PC-9 (cell line): Measurements from ENCODE around the gene LYSMD3. TPM values are rescaled to one million over a fixed set of nuclear protein-coding genes. Genes with fewer than 3 reads are reported as not detected.

ENCODE experiments used
- BruUV-seq: library from RNA; stranded (reverse); fragments of 400-500 nt; replicated peaks from 2 replicates; lab custom pipeline; 2021; lab: Mats Ljungman, UMichigan
- CTCF ChIA-PET: fragments of 300-600 bp; sonication (Branson Sonifier 250); formaldehyde crosslinking; loops from one replicate; lab custom pipeline; 2022; ENCODE audit warnings: antibody characterized with exemption; lab: Charles Lee
- POLR2A ChIA-PET: fragments of 300-600 bp; sonication (Branson Sonifier 250); formaldehyde crosslinking; loops from one replicate; lab custom pipeline; 2022; ENCODE audit warnings: antibody characterized with exemption; ENCODE audit not compliant: unreplicated experiment; lab: Charles Lee
- DNase-seq, 2 experiments: peaks; one replicate each; pipeline versions ENCODE4 v3.0.0 to v3.0.0-alpha.2; 2015 to 2022; ENCODE audit warnings: mixed read lengths in 1 of 2
- H2AFZ ChIP-seq: fragments of 200-600 bp; sonication (generic); 2 replicates; pipeline ENCODE4 v1.8.1; 2017; ENCODE audit warnings: antibody characterized with exemption
- H3F3A ChIP-seq: fragments of 200-600 bp; sonication (generic); 2 replicates; pipeline ENCODE4 v1.8.1; 2017; ENCODE audit warnings: antibody characterized with exemption, mild to moderate bottlenecking, low read depth; ENCODE audit not compliant: insufficient read depth
- H3K27ac ChIP-seq: fragments of 200-600 bp; sonication (generic); 2 replicates; pipeline ENCODE4 v1.6.1; 2016; ENCODE audit warnings: mixed run types
- H3K27me3 ChIP-seq: fragments of 200-600 bp; sonication (generic); 2 replicates; pipeline ENCODE4 v1.6.1; 2016; ENCODE audit warnings: low read depth, mixed run types; ENCODE audit not compliant: insufficient read depth
- H3K36me3 ChIP-seq: fragments of 200-600 bp; sonication (generic); 2 replicates; pipeline ENCODE4 v1.6.1; 2016; ENCODE audit warnings: low read depth, mixed run types
- H3K4me1 ChIP-seq: fragments of 200-600 bp; sonication (generic); replicated peaks from 2 replicates; pipeline ENCODE4 v1.6.1; 2016; ENCODE audit warnings: mixed run types; ENCODE audit not compliant: insufficient read depth
- H3K4me2 ChIP-seq: fragments of 200-600 bp; sonication (generic); 2 replicates; pipeline ENCODE4 v1.6.1; 2017; ENCODE audit warnings: mixed run types
- H3K4me3 ChIP-seq: fragments of 200-600 bp; sonication (generic); 2 replicates; pipeline ENCODE4 v1.6.1; 2016; ENCODE audit warnings: mixed run types
- H3K79me2 ChIP-seq: fragments of 200-600 bp; sonication (generic); 2 replicates; pipeline ENCODE4 v1.6.1; 2017; ENCODE audit warnings: low read depth, mixed run types
- H3K9me2 ChIP-seq: fragments of 200-600 bp; sonication (generic); 2 replicates; pipeline ENCODE4 v1.8.1; 2017; ENCODE audit warnings: mild to moderate bottlenecking; ENCODE audit not compliant: insufficient read depth
- H3K9me3 ChIP-seq: fragments of 200-600 bp; sonication (generic); 2 replicates; pipeline ENCODE4 v1.8.1; 2016; ENCODE audit warnings: low read depth; ENCODE audit not compliant: insufficient read depth
- H4K20me1 ChIP-seq: fragments of 200-600 bp; sonication (generic); 2 replicates; pipeline ENCODE4 v1.8.1; 2017; ENCODE audit not compliant: insufficient read depth
- CTCF ChIP-seq: fragments of 200-600 bp; sonication (generic); conservative IDR thresholded peaks from 2 replicates; pipeline ENCODE4 v1.6.1; 2017; ENCODE audit warnings: mixed run types, antibody characterized with exemption, mild to moderate bottlenecking, moderate library complexity
- EZH2 ChIP-seq: fragments of 200-600 bp; sonication (generic); IDR thresholded peaks from 2 replicates; pipeline ENCODE4 v1.8.0; 2017; ENCODE audit warnings: antibody characterized with exemption, low read depth
- intact Hi-C: fragments of 100-400 bp; cut with micrococcal nuclease; formaldehyde crosslinking; loops from one replicate; pipeline ENCODE4 v1.10.0; 2022; ENCODE audit not compliant: unreplicated experiment
- total RNA-seq: library from RNA; stranded (reverse); gene quantifications from 2 replicates; pipeline ENCODE4 v1.2.3, GENCODE V29; 2021

Gene LYSMD3
- total RNA-seq, 1 experiment from 2014 or later, result 10.6 TPM

- no peak for DNase-seq
- Histone ChIP-seq H4K20me1 (no peaks in the 10 kb centered on the region), H2AFZ (no peak overlapping the region), H3F3A (peaks cover 8% of the 10 kb centered on the region), H3K27me3 (peaks cover 52% of the 10 kb centered on the region), H3K79me2 (no peaks in the 10 kb centered on the region), H3K9me2 (no peaks in the 10 kb centered on the region), H3K4me3 (no peak overlapping the region), H3K36me3 (no peaks in the 10 kb centered on the region), H3K9me3 (no peaks in the 10 kb centered on the region), H3K4me2 (no peak overlapping the region), H3K4me1 (peaks cover 14% of the 10 kb centered on the region), H3K27ac (no peak overlapping the region)
- BruUV-seq, result no TSS peak
- ChIA-PET CTCF (no interaction called here), POLR2A (no interaction called here)
- intact Hi-C loops, result no loop called here
- TF ChIP-seq EZH2 (no peak), CTCF (no peak)
Observed at GRCh38 chr5:90542827-90543519, 13.6 kb upstream of the LYSMD3 start.

- H3K9me3 ChIP-seq, result no peaks in the 10 kb centered on the region
- TF ChIP-seq CTCF (no peak), EZH2 (no peak)
- no peak overlapping the region for H2AFZ ChIP-seq
- no peak overlapping the region for H3K27ac ChIP-seq
- intact Hi-C loops, result loop anchor here (5.0 kb wide), 1 partner anchor 247 kb away; no protein-coding TSS in a partner anchor
- H4K20me1 ChIP-seq, result no peaks in the 10 kb centered on the region
- H3K79me2 ChIP-seq, result no peaks in the 10 kb centered on the region
- no peaks in the 10 kb centered on the region for H3K9me2 ChIP-seq
- H3K27me3 ChIP-seq, result peaks cover 17% of the 10 kb centered on the region; the same call in 1 of the 2 replicates
- peak in 1 of 2 experiments; percentile 60 for DNase-seq
- H3K4me3 ChIP-seq, result no peak overlapping the region
- H3K4me2 ChIP-seq, result no peak overlapping the region
- H3F3A ChIP-seq, result no peaks in the 10 kb centered on the region
- ChIA-PET POLR2A (no interaction called here), CTCF (no interaction called here)
- no peaks in the 10 kb centered on the region for H3K36me3 ChIP-seq
- peaks cover 5% of the 10 kb centered on the region for H3K4me1 ChIP-seq
- BruUV-seq, result no TSS peak
Observed at GRCh38 chr5:90534922-90535321, 5.5 kb upstream of the LYSMD3 start.

GRCh38 chr5:90533794-90534193, 4.4 kb upstream of the LYSMD3 start:
- H3K4me1 ChIP-seq, result peaks cover 5% of the 10 kb centered on the region
- H3K27me3 ChIP-seq, result peaks cover 14% of the 10 kb centered on the region; the same call in 1 of the 2 replicates
- H3K9me2 ChIP-seq, result no peaks in the 10 kb centered on the region
- ChIA-PET CTCF (no interaction called here), POLR2A (no interaction called here)
- H3K79me2 ChIP-seq, result peaks cover 4% of the 10 kb centered on the region
- no peak overlapping the region for H3K27ac ChIP-seq
- no peaks in the 10 kb centered on the region for H3F3A ChIP-seq
- H3K4me3 ChIP-seq, result no peak overlapping the region
- TF ChIP-seq EZH2, result no peak
- TF ChIP-seq CTCF, result no peak
- H3K9me3 ChIP-seq, result no peaks in the 10 kb centered on the region
- no peak for DNase-seq
- no peak overlapping the region for H3K4me2 ChIP-seq
- H2AFZ ChIP-seq, result no peak overlapping the region
- intact Hi-C loops, result loop anchor here (5.0 kb wide), 1 partner anchor 249 kb away; no protein-coding TSS in a partner anchor
- H4K20me1 ChIP-seq, result no peaks in the 10 kb centered on the region
- BruUV-seq, result no TSS peak
- H3K36me3 ChIP-seq, result no peaks in the 10 kb centered on the region
